Epithelial cell of esophagus (primary cell): ENCODE measurements around the gene AUTS2.

Source experiments
- DNase-seq: peaks from one replicate; pipeline ENCODE4 v3.0.0; 2010; ENCODE audit warnings: low read depth
- H3K4me3 ChIP-seq: 2 replicates; pipeline ENCODE4 v1.5.1; 2011; ENCODE audit warnings: mild to moderate bottlenecking, low read length, control low read depth
- CTCF ChIP-seq: IDR thresholded peaks from 2 replicates; pipeline ENCODE4 v1.5.1; 2011; ENCODE audit warnings: low read depth, mild to moderate bottlenecking, low read length, control low read depth, inconsistent platforms; ENCODE audit not compliant: insufficient read depth; ENCODE audit errors: missing control alignments

The AUTS2 gene

GRCh38 chr7:70092314-70093204 lies 494.3 kb downstream of the AUTS2 start:
- no peak for DNase-seq
- TF ChIP-seq CTCF, result no peak
- H3K4me3 ChIP-seq, result no peak overlapping the region

GRCh38 chr7:70093205-70093904 lies 495.1 kb downstream of the AUTS2 start:
- no peak for TF ChIP-seq CTCF
- peak; percentile 49 for DNase-seq
- H3K4me3 ChIP-seq, result no peak overlapping the region

- DNase-seq, result no peak
- H3K4me3 ChIP-seq, result no peak overlapping the region
- no peak for TF ChIP-seq CTCF
Measured at GRCh38 chr7:70094831-70095230, 496.6 kb downstream of the AUTS2 start.

GRCh38 chr7:70097645-70098044 lies 499.4 kb downstream of the AUTS2 start:
- TF ChIP-seq CTCF, result no peak
- H3K4me3 ChIP-seq, result no peak overlapping the region
- DNase-seq, result no peak

- TF ChIP-seq CTCF, result no peak
- no peak for DNase-seq
- no peak overlapping the region for H3K4me3 ChIP-seq
Measured at GRCh38 chr7:70098133-70098561, 499.9 kb downstream of the AUTS2 start.

- H3K4me3 ChIP-seq, result no peak overlapping the region
- no peak for TF ChIP-seq CTCF
- no peak for DNase-seq
Measured at GRCh38 chr7:70098905-70099672, 500.8 kb downstream of the AUTS2 start.
